SH-SY5Y (cell line): ENCODE data around the gene KLHL29.

Experiments used
- GATA2 ChIP-seq: IDR thresholded peaks from 2 replicates; pipeline ENCODE4 v1.6.1; 2011; ENCODE audit warnings: mild to moderate bottlenecking, low read depth, low read length
- GATA3 ChIP-seq: IDR thresholded peaks from 2 replicates; pipeline ENCODE4 v1.6.1; 2011; ENCODE audit warnings: low read depth, mild to moderate bottlenecking, low read length, moderate library complexity

DNA sequence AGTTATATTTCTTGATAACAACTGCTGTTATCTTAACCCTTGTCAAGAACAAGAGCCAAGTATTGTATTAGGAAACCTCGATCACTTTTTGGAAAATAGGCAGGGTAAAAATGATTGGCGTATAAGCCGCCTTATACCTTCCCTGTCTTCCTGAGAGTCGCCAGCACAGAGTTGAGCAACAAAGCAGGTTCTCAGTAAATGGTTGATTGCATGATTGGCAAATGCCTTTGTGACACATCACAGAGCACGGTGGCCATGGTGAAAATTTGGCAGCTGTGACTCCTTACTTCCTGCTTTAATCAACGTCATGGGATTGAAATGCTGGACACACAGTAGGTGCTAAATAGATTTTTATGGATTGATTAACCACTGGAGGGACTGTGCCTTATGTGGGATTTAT, 3.9 kb upstream of the KLHL29 start:
- TF ChIP-seq GATA2 (no peak), GATA3 (no peak)
